WI38 (cell line): Measurements from ENCODE around the gene NR4A1.

Experiments used
- H3K4me3 ChIP-seq: 2 replicates; pipeline ENCODE4 v1.5.1; 2011; ENCODE audit warnings: low read depth, mild to moderate bottlenecking, control low read depth, low read length
- CTCF ChIP-seq: IDR thresholded peaks from 2 replicates; pipeline ENCODE4 v1.5.1; 2012; ENCODE audit warnings: low read depth, mild to moderate bottlenecking, control low read depth, low read length

Gene NR4A1

DNA sequence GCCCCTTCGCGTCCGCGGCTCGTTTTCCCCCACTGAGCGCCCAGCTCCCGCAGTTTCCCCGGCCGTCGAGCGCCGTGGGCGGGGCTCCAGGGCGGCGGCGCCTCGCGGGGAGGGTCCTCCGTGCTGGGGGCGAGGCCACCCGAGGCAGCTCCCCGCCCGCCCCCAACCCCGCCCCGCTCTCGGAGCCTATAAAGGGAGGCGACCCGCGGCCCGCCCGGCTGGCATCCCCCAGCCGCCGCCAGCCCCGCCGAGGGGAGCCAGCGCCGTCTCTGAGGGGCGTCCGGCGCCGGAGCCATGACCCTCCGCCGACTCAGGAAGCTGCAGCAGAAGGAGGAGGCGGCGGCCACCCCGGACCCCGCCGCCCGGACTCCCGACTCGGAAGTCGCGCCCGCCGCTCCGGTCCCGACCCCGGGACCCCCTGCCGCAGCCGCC is 44.5 kb upstream of the NR4A1 start, which contains the start of gene TAMALIN:
Gene TAMALIN (plus strand): TSS at position 221 of the 432 bp plus-strand sequence. CDS start 74 bp downstream, at position 295.
- peak within 1 kb of the TSS; percentile 67 for H3K4me3 ChIP-seq
- TF ChIP-seq CTCF: no peak

- peak overlapping the region; percentile 67 for H3K4me3 ChIP-seq
- TF ChIP-seq CTCF: no peak
Observed at GRCh38 chr12:52007158-52007921, 43.9 kb upstream of the NR4A1 start.

- peak overlapping the region; percentile 67 for H3K4me3 ChIP-seq
- no peak for TF ChIP-seq CTCF
Observed at GRCh38 chr12:52007982-52008510, 43.2 kb upstream of the NR4A1 start.

- H3K4me3 ChIP-seq: no peak overlapping the region
- no peak for TF ChIP-seq CTCF
Observed at GRCh38 chr12:52009081-52009751, 42.0 kb upstream of the NR4A1 start.

DNA sequence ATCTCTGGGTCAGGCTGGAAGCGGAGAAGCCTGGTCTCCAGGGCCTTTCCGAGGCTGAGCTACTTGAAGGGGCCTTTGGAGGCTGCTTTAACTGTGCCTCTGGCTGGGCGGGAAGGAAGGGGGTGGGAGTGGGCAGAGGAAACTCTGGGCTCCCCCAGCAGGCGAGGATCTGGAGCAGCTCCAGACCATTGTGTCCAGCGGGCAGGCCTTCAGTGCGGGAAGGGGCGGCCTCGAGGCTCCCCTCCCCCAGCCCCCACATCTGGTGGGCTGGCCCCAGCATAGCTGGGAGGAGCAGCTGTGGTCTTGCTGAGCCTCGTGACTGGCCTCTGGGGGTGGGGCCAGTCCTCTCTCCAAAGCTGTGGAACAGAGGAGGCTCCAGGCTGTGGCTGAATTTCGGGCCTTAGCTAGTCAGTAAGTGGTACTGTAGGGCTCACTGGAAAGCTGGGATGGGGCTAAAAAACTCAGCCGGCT is 41.1 kb upstream of the NR4A1 start:
- TF ChIP-seq CTCF: no peak
- peak overlapping the region; percentile 1; the same call in 1 of the 2 replicates for H3K4me3 ChIP-seq

DNA sequence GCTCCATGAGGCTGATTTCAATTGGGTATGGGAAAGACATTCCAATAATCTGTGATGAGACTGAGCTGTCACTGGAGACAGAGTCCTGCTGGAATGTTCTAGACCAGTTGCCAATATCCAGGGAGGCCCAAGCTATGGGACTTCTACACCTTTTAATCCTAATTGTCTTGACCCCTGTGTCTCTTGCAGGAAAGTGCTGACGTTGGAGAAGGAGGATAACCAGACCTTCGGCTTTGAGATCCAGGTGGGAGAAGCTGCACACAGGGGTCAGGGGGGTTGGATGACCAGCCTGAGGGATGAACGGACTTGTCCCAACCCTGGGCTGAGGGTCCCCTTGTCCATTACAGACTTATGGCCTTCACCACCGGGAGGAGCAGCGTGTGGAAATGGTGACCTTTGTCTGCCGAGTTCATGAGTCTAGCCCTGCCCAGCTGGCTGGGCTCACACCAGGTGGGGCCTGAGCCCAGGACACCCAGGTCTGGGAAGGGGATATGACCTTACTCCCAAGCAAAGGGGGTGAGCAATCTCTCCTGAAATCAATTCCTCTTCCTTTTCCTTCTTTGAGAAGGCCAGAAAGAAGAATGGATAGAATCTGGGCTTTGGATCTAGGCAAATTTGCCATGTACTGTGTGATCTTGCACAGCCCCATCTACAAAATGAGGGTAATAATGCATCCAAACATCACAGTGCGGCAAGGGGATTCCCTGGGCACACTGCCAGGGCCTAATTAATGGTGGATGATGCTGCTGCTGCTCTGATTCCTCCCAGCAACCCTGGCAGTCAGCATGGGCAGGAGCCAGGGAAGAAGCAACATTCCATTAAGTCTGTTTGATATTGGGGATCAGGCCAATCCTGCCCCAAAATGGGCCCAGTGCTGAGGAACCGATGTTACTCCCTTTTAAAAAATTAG is 40.3 kb upstream of the NR4A1 start:
- no peak for TF ChIP-seq CTCF
- H3K4me3 ChIP-seq: no peak overlapping the region
